Activated B cell treated with CpG ODN at 0.5 μM for 24 hours (primary cell): Measurements from ENCODE around the gene TESMIN. TPM values are rescaled to one million over a fixed set of nuclear protein-coding genes. Genes with fewer than 3 reads are reported as not detected.

Experiments
- ATAC-seq: fragments of 200-7000 bp; cut with Tn5 transposase; one replicate; pipeline ENCODE4 v1.10.0; 2021; ENCODE audit warnings: low read depth, mild to moderate bottlenecking, moderate library complexity
- CTCF ChIA-PET: fragments of 350-600 bp; sonication (Branson Sonifier 250); formaldehyde crosslinking; loops from one replicate; lab custom pipeline; 2021; ENCODE audit warnings: antibody characterized with exemption; lab: Charles Lee
- POLR2A ChIA-PET: fragments of 350-600 bp; sonication (Branson Sonifier 250); formaldehyde crosslinking; loops from one replicate; lab custom pipeline; 2021; ENCODE audit warnings: antibody characterized with exemption; lab: Charles Lee
- DNase-seq: peaks from one replicate; pipeline ENCODE4 v3.0.0; 2022
- H3K27ac Mint-ChIP-seq: one replicate; pipeline ENCODE4 v1.8.0; 2020; ENCODE audit warnings: mixed read lengths
- H3K27me3 Mint-ChIP-seq: one replicate; pipeline ENCODE4 v1.8.0; 2021; ENCODE audit warnings: mixed read lengths
- H3K36me3 Mint-ChIP-seq: one replicate; pipeline ENCODE4 v1.8.0; 2021; ENCODE audit warnings: low read depth, mixed read lengths
- H3K4me1 Mint-ChIP-seq: one replicate; pipeline ENCODE4 v1.8.0; 2021; ENCODE audit warnings: mixed read lengths
- H3K4me3 Mint-ChIP-seq: one replicate; pipeline ENCODE4 v1.8.0; 2020; ENCODE audit warnings: mild to moderate bottlenecking, mixed read lengths
- H3K9me3 Mint-ChIP-seq: one replicate; pipeline ENCODE4 v1.8.0; 2020; ENCODE audit warnings: mixed read lengths
- intact Hi-C: fragments of 100-400 bp; cut with micrococcal nuclease; formaldehyde crosslinking; loops from one replicate; pipeline ENCODE4 v1.15.1; 2024
- total RNA-seq: library from RNA; stranded (reverse); gene quantifications from 2 replicates; pipeline ENCODE4 v1.2.3, GENCODE V29; 2022
- TF ChIP-seq, protein P1 (sequence below): fragments of 200-600 bp; IDR thresholded peaks from one replicate; pipeline ENCODE4 v1.8.0; 2022; ENCODE audit warnings: antibody characterized with exemption, mild to moderate bottlenecking

The TESMIN gene
- total RNA-seq, 1 donor from 2014 or later, result 3.0 TPM

DNA sequence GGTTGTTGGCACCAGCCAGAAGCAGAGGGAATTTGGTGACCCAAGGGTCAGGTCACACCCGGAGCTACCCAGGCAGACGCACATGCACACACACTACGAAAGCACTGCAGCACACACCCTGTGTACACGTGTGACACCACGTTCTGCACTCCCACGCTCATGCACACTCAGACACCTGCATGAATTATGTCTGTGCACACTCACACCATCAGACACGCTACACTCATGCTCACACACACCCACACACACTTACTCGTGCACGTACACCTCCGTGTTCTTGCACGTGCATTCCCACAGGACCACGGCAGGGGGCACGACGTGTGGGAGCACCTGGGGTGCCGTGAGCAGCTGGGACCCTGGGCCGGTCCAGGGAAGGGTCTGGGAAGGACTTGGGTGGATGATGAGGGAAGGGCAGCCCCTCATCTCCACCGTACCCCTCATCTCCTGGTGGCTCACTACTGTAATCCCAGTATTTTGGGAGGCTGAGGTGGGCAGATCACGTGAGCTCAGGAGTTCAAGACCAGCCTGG is 87.8 kb downstream of the TESMIN start:
- POLR2A ChIA-PET, result no interaction called here
- H3K4me3 Mint-ChIP-seq, result no peak overlapping the region
- no peak overlapping the region for H3K27ac Mint-ChIP-seq
- intact Hi-C loops, result no loop called here
- H3K27me3 Mint-ChIP-seq, result peaks cover 13% of the 10 kb centered on the region
- CTCF ChIA-PET, result no interaction called here
- ATAC-seq (no peak), DNase-seq (no peak)
- no peaks in the 10 kb centered on the region for H3K36me3 Mint-ChIP-seq
- H3K4me1 Mint-ChIP-seq, result no peaks in the 10 kb centered on the region
- H3K9me3 Mint-ChIP-seq, result no peaks in the 10 kb centered on the region
- TF ChIP-seq, protein P1, sequence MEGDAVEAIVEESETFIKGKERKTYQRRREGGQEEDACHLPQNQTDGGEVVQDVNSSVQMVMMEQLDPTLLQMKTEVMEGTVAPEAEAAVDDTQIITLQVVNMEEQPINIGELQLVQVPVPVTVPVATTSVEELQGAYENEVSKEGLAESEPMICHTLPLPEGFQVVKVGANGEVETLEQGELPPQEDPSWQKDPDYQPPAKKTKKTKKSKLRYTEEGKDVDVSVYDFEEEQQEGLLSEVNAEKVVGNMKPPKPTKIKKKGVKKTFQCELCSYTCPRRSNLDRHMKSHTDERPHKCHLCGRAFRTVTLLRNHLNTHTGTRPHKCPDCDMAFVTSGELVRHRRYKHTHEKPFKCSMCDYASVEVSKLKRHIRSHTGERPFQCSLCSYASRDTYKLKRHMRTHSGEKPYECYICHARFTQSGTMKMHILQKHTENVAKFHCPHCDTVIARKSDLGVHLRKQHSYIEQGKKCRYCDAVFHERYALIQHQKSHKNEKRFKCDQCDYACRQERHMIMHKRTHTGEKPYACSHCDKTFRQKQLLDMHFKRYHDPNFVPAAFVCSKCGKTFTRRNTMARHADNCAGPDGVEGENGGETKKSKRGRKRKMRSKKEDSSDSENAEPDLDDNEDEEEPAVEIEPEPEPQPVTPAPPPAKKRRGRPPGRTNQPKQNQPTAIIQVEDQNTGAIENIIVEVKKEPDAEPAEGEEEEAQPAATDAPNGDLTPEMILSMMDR, result no peak

DNA sequence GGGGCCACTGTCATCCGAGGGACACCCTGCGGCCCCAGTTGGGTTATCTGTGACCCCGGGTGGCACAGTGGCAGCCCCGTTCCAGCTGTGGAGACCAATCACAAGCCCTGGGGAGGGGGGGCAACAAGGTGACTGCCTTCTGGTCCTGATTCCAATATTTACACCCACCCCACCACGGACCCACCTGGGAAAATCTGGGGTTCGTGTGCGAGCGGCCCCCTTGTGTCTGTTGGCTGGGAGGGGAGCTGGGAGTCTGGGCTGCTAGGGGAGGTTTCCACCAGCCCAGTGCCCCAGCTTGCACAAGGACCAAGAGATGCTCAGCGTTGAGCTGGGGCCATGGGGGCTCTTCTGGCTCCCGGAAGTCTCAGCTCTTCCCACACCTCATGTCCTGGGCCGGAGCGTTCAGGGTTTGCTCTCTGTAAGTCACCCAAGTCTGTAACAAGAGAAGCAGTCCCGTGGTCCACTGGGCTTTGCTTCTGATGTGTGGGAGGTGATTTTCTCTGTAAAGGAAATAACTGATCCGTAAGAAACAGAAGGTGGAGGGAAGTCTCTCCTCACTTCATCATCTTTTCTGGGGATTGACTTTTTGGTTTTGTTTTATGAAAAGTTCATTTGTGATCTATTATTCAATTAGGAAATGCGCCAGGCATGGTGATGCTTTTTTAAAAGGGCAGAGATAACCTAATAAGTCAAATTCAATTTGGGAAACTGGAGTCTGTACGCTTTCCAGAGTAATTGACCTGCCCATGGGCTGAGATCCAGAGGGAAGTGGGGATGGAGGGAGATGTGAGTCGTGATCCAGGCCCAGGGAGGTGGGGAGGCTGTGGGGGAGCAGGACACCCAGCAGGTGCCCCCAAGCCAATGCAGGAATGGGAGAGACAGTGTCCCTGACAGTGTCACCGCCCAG is 89.4 kb downstream of the TESMIN start:
- CTCF ChIA-PET, result no interaction called here
- no peaks in the 10 kb centered on the region for H3K36me3 Mint-ChIP-seq
- peaks cover 18% of the 10 kb centered on the region for H3K27me3 Mint-ChIP-seq
- no peaks in the 10 kb centered on the region for H3K9me3 Mint-ChIP-seq
- DNase-seq, result no peak
- no peaks in the 10 kb centered on the region for H3K4me1 Mint-ChIP-seq
- POLR2A ChIA-PET, result no interaction called here
- no peak for ATAC-seq
- TF ChIP-seq, protein P1, result no peak
- H3K27ac Mint-ChIP-seq, result no peak overlapping the region
- intact Hi-C loops, result no loop called here
- no peak overlapping the region for H3K4me3 Mint-ChIP-seq

DNA sequence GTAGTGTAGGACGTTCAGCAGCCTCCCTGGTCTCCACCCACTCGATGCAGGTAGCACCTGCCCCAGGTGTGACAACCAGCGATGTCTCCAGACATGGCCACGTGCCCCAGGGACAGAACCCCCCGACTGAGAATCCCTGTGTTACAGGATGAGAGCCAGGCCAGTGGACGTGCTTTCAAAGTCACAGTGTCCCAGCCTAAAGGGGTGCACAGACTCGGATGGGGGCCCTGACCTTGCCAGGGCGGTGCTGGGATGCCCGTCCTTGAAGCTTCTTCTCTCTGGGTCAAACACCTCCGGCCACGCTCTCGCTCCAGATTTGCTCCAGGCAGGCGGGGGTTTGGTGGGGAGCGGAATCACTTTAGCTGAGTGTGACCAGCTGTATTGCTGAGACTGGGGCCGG is 90.3 kb downstream of the TESMIN start:
- H3K9me3 Mint-ChIP-seq, result no peaks in the 10 kb centered on the region
- DNase-seq (no peak), ATAC-seq (no peak)
- no peaks in the 10 kb centered on the region for H3K36me3 Mint-ChIP-seq
- H3K4me3 Mint-ChIP-seq, result no peak overlapping the region
- ChIA-PET POLR2A (no interaction called here), CTCF (no interaction called here)
- peaks cover 16% of the 10 kb centered on the region for H3K27me3 Mint-ChIP-seq
- no peak overlapping the region for H3K27ac Mint-ChIP-seq
- H3K4me1 Mint-ChIP-seq, result no peaks in the 10 kb centered on the region
- intact Hi-C loops, result no loop called here
- TF ChIP-seq, protein P1, result no peak

DNA sequence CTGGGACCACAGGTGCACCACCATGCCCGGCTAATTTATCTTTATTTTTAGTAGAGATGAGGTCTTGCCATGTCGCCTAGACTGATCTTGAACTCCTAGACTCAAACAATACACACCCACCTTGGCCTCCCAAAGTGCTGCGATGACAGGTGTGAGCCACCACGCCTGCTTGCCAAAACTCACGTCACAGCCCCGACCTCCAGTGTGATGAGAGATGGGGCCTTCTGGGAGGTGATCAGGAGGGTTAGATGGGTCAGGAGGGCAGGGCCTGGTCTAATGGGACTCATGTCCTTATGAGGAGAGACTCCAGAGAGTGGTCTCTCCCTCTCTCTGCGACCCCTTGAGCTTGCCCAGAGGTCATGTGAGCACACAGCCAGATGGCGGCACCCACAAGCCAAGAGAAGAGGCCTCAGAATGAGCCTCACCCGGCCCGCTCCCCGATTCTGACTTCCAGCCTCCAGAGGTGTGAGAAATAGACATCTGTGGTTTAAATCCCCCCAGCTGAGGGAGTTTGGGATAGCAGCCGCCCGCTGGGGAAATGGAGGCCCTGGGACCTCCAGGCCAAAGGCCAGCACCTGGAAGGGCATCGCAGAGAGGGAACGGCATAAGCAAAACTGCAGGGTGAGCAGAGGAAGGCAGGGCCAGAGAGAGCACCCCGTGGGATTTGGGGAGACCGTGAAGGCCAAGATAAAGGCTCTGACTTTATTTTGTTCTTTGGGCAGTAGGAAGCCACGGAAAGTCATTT is 91.1 kb downstream of the TESMIN start:
- CTCF ChIA-PET, result no interaction called here
- Mint-ChIP-seq H3K36me3 (no peaks in the 10 kb centered on the region), H3K27me3 (peaks cover 23% of the 10 kb centered on the region), H3K4me1 (no peaks in the 10 kb centered on the region), H3K9me3 (no peaks in the 10 kb centered on the region), H3K27ac (no peak overlapping the region), H3K4me3 (no peak overlapping the region)
- POLR2A ChIA-PET, result no interaction called here
- intact Hi-C loops, result no loop called here
- TF ChIP-seq, protein P1, result no peak
- ATAC-seq (no peak), DNase-seq (no peak)
